ENCODE data around the gene PPP4R4.

GRCh38 chr14:94144765-94145164, 29.4 kb upstream of the PPP4R4 start:
- TF ChIP-seq CTCF (IDR thresholded peaks at IDR 0.05) = no peak
- TF ChIP-seq POLR2AphosphoS5 (IDR thresholded peaks at IDR 0.05) = no peak

Measured in upper lobe of left lung (tissue), 4 donors.